ENCODE results near the gene SUN1. TPM values are rescaled to one million over a fixed set of nuclear protein-coding genes. Genes with fewer than 3 reads are reported as not detected.

The SUN1 gene
- total and polyA plus RNA-seq, 5 experiments from 2014 or later, result 26.1 to 198 (median 37.5) TPM

DNA sequence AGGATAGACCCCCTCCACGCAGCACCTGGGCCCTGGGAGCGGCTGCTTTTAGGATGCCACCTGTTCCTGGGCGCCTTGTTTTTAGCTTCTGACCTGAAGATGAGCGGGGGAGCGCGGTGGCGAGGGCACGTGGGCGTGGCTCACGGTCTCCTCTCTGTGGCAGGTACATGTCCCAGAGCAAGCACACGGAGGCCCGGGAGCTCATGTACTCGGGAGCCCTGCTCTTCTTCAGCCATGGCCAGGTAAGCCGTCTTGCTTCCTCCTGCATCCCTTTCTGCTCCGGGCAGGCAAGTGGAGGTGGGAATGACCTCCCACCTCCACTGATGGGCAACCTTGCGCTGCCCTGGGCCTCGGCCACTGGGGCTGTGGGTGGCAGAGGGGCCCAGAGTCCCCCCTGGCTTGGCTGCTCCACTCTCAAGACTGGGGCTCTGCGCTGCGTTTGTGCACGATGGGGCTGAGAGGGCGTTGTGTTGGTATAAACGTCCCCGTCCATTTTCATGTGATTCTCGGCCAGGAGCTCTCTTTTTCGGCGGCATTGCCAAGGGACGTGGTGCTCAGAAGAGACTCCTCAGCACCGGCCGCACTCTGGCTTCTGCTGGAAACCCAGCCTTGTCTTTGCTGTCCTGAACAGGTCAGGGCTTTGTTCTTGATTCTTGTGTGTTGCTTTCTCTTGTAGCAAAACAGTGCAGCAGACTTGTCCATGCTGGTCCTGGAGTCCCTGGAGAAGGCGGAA lies 53.8 kb downstream of the SUN1 start:
- Mint-ChIP-seq H3K9me3 (no peaks in the 10 kb centered on the region), H3K27me3 (no peaks in the 10 kb centered on the region), H3K4me3 (no peak overlapping the region), H3K36me3 (peaks cover 0 to 27% (median 4%) of the 10 kb centered on the region in 3 donors), H3K4me1 (peaks cover 6 to 45% (median 17%) of the 10 kb centered on the region in 4 donors), H3K27ac (no peak overlapping the region)
- POLR2A ChIA-PET, result interaction anchor here (1.2 to 1.4 kb wide), 2 partner anchors 10 to 89 kb away, joined by 3 to 5 read pairs; partner anchors contain the start of gene COX19
- DNase-seq, result no peak
- no peak for ATAC-seq

- peaks cover 0 to 32% (median 4%) of the 10 kb centered on the region in 3 donors for H3K36me3 Mint-ChIP-seq
- POLR2A ChIA-PET, result interaction anchor here (1.2 kb wide), 1 partner anchor 9 kb away, joined by 3 read pairs; no protein-coding TSS in a partner anchor
- H3K4me3 Mint-ChIP-seq, result no peak overlapping the region
- H3K27me3 Mint-ChIP-seq, result no peaks in the 10 kb centered on the region
- DNase-seq, result no peak
- H3K9me3 Mint-ChIP-seq, result no peaks in the 10 kb centered on the region
- H3K27ac Mint-ChIP-seq, result no peak overlapping the region
- ATAC-seq, result no peak
- H3K4me1 Mint-ChIP-seq, result peaks cover 4 to 40% (median 13%) of the 10 kb centered on the region in 4 donors
Observed at GRCh38 chr7:886626-887487, 54.6 kb downstream of the SUN1 start.

- DNase-seq (no peak), ATAC-seq (no peak)
- Mint-ChIP-seq H3K27ac (no peak overlapping the region), H3K36me3 (peaks cover 0 to 37% (median 7%) of the 10 kb centered on the region in 3 donors), H3K4me3 (no peak overlapping the region), H3K4me1 (peaks cover 4 to 36% (median 11%) of the 10 kb centered on the region in 4 donors), H3K27me3 (no peaks in the 10 kb centered on the region), H3K9me3 (no peaks in the 10 kb centered on the region)
- POLR2A ChIA-PET, result no interaction called here
Observed at GRCh38 chr7:887488-887820, 55.2 kb downstream of the SUN1 start.

DNA sequence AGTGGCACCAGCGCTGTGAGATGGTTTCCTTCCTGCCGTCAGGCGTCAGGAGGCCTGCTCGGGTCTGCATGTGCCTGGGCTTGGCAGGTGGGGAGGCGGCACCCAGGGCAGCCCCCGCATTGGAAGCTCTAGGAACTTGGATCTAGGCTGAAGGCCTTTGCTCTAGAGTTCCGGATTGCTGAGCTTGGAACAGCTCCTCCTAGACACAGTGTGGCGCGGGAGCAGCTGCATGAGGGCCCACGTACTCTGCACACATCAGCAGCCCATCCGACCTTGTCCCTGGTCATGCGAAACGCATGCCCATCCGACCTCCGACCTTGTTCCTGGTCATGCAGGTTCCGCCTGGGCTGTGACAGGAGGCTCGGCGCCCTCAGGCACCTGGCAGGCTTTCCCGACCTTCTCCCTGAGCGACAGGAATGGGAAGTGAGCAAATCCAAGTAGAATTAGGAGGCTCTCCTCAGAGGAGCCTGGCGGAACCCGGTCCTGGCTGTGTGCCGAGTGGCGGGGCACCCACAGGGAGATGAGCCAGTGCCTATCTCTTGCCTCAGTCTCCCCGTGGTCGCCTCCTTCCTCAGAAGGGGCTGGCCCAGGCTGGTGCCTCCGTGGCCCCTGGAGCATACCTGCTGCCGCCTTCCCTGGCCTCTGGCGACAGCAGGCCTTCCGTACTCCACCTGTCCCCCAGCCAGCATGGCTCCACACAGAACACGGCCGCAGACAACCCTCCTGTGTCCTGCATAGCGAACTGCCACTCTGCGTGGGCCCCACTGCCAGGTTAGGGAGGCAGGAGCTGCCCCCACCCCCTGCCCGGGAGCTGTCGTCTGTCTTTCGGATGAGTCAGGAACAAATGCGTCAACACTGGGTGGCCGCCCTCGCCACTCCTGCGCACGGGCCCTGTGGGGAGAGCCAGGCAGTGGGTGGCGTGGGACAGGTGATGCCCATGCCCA lies 56.1 kb downstream of the SUN1 start:
- Mint-ChIP-seq H3K9me3 (no peaks in the 10 kb centered on the region), H3K4me3 (peak overlapping the region in 1 of 10 donors; percentile 32), H3K27me3 (no peaks in the 10 kb centered on the region), H3K36me3 (peaks cover 0 to 45% (median 8%) of the 10 kb centered on the region in 3 donors), H3K27ac (no peak overlapping the region), H3K4me1 (peaks cover 7 to 35% (median 11%) of the 10 kb centered on the region in 4 donors)
- POLR2A ChIA-PET, result interaction anchor here (1.0 kb wide), 1 partner anchor 12 kb away, joined by 4 read pairs; the partner anchor contains the start of gene GET4
- DNase-seq, result no peak
- no peak for ATAC-seq

- H3K9me3 Mint-ChIP-seq, result no peaks in the 10 kb centered on the region
- peaks cover 7 to 32% (median 11%) of the 10 kb centered on the region in 4 donors for H3K4me1 Mint-ChIP-seq
- no peak for ATAC-seq
- H3K4me3 Mint-ChIP-seq, result no peak overlapping the region
- H3K36me3 Mint-ChIP-seq, result peaks cover 0 to 49% (median 8%) of the 10 kb centered on the region in 3 donors
- no peaks in the 10 kb centered on the region for H3K27me3 Mint-ChIP-seq
- H3K27ac Mint-ChIP-seq, result no peak overlapping the region
- DNase-seq, result no peak
- POLR2A ChIA-PET, result interaction anchor here (1.0 kb wide), 1 partner anchor 12 kb away, joined by 4 read pairs; the partner anchor contains the start of gene GET4
Observed at GRCh38 chr7:889025-889390, 56.7 kb downstream of the SUN1 start.

GRCh38 chr7:889391-889790 lies 57.1 kb downstream of the SUN1 start:
- no peak overlapping the region for H3K4me3 Mint-ChIP-seq
- POLR2A ChIA-PET, result no interaction called here
- DNase-seq (no peak), ATAC-seq (no peak)
- H3K4me1 Mint-ChIP-seq, result peaks cover 7 to 29% (median 11%) of the 10 kb centered on the region in 4 donors
- H3K27ac Mint-ChIP-seq, result no peak overlapping the region
- peaks cover 0 to 52% (median 8%) of the 10 kb centered on the region in 3 donors for H3K36me3 Mint-ChIP-seq
- H3K27me3 Mint-ChIP-seq, result no peaks in the 10 kb centered on the region
- no peaks in the 10 kb centered on the region for H3K9me3 Mint-ChIP-seq

DNA sequence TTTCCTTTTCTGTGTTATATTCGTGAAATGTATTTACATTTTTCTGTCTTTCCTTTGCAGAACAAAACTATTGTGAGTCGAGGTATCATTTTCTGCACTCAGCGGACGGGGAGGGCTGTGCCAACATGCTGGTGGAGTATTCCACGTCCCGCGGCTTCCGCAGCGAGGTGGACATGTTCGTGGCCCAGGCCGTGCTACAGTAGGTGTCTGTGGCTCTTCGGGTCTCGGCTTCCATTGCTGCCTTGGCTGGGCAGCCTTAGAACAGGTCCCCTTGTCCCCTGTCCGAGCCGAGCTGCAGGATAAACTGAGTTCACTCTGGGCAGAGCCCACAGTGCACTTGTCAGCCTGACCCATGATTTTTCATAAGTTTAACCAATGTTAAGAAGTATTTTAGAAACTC lies 58.6 kb downstream of the SUN1 start:
- DNase-seq, result no peak
- no peaks in the 10 kb centered on the region for H3K9me3 Mint-ChIP-seq
- peaks cover 4 to 18% (median 9%) of the 10 kb centered on the region in 4 donors for H3K4me1 Mint-ChIP-seq
- POLR2A ChIA-PET, result interaction anchor here (0.9 kb wide), 2 partner anchors 12 to 40 kb away, joined by 3 read pairs; no protein-coding TSS in a partner anchor
- ATAC-seq, result no peak
- no peaks in the 10 kb centered on the region for H3K27me3 Mint-ChIP-seq
- no peak overlapping the region for H3K4me3 Mint-ChIP-seq
- peak overlapping the region in 1 of 10 donors; percentile 43 for H3K27ac Mint-ChIP-seq
- H3K36me3 Mint-ChIP-seq, result peaks cover 0 to 58% (median 14%) of the 10 kb centered on the region in 3 donors

DNA sequence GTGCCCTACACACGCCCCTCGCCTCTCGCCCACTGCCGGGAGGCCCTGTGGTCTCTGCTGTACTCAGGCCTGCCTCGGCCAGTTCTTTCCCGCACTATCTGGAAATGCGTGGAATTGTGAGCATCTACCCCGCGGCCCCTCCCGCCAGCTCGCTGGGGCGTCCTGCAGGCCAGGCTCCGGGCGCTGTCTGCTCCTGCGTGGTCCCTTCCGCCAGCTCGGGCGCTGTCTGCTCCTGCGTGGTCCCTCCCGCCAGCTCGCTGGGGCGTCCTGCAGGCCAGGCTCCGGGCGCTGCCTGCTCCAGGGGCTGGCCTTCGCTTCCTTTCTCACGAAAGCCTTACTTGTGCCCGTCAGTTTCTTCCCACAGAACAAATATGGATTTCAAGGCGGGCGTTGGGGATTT lies 59.0 kb downstream of the SUN1 start:
- no peaks in the 10 kb centered on the region for H3K9me3 Mint-ChIP-seq
- H3K4me1 Mint-ChIP-seq, result peaks cover 2 to 15% (median 9%) of the 10 kb centered on the region in 4 donors
- H3K27ac Mint-ChIP-seq, result peak overlapping the region in 1 of 10 donors; percentile 43
- ATAC-seq (no peak), DNase-seq (no peak)
- H3K36me3 Mint-ChIP-seq, result peaks cover 0 to 62% (median 19%) of the 10 kb centered on the region in 3 donors
- POLR2A ChIA-PET, result interaction anchor here (0.9 to 1.4 kb wide), 3 partner anchors 12 to 40 kb away, joined by 3 to 5 read pairs (median 3); no protein-coding TSS in a partner anchor
- H3K4me3 Mint-ChIP-seq, result no peak overlapping the region
- H3K27me3 Mint-ChIP-seq, result no peaks in the 10 kb centered on the region

GRCh38 chr7:891805-892204 lies 59.5 kb downstream of the SUN1 start:
- ATAC-seq, result no peak
- Mint-ChIP-seq H3K9me3 (no peaks in the 10 kb centered on the region), H3K27me3 (no peaks in the 10 kb centered on the region), H3K27ac (peak overlapping the region in 1 of 10 donors; percentile 34), H3K36me3 (peaks cover 0 to 64% (median 19%) of the 10 kb centered on the region in 3 donors), H3K4me1 (peaks cover 0 to 14% (median 9%) of the 10 kb centered on the region in 4 donors), H3K4me3 (no peak overlapping the region)
- DNase-seq, result no peak
- POLR2A ChIA-PET, result interaction anchor here (0.9 to 1.4 kb wide), 3 partner anchors 12 to 39 kb away, joined by 3 to 5 read pairs (median 3); no protein-coding TSS in a partner anchor

- Mint-ChIP-seq H3K36me3 (peaks cover 0 to 63% (median 19%) of the 10 kb centered on the region in 3 donors), H3K27ac (peak overlapping the region in 1 of 10 donors; percentile 34), H3K4me3 (no peak overlapping the region), H3K9me3 (no peaks in the 10 kb centered on the region), H3K27me3 (no peaks in the 10 kb centered on the region), H3K4me1 (peaks cover 0 to 11% (median 9%) of the 10 kb centered on the region in 4 donors)
- DNase-seq, result no peak
- POLR2A ChIA-PET, result interaction anchor here (1.4 kb wide), 1 partner anchor 30 kb away, joined by 5 read pairs; no protein-coding TSS in a partner anchor
- ATAC-seq, result no peak
Observed at GRCh38 chr7:892648-893593, 60.6 kb downstream of the SUN1 start.

DNA sequence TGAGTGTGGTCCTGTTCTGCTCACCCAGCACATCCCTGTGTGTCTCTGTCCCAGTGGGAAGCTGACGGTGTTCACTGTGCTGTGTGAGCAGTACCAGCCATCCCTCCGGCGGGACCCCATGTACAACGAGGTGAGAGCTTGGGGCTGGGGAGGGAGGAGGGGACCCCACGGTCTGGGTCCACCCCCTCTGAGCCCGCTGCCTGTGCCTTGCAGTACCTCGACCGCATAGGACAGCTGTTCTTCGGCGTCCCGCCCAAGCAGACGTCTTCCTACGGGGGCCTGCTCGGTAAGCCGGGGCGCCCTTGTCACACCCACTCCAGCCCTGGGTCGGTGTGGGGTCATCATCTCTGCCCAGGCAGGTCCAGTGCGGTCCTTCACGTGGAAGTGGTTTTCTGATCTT lies 61.4 kb downstream of the SUN1 start:
- POLR2A ChIA-PET, result interaction anchor here (1.1 kb wide), 1 partner anchor 9 kb away, joined by 4 read pairs; no protein-coding TSS in a partner anchor
- H3K9me3 Mint-ChIP-seq, result no peaks in the 10 kb centered on the region
- no peak overlapping the region for H3K4me3 Mint-ChIP-seq
- H3K27ac Mint-ChIP-seq, result peak overlapping the region in 1 of 10 donors; percentile 34
- ATAC-seq (no peak), DNase-seq (no peak)
- H3K36me3 Mint-ChIP-seq, result peaks cover 0 to 61% (median 19%) of the 10 kb centered on the region in 3 donors
- H3K4me1 Mint-ChIP-seq, result peaks cover 0 to 11% (median 9%) of the 10 kb centered on the region in 4 donors
- H3K27me3 Mint-ChIP-seq, result no peaks in the 10 kb centered on the region
